ENCODE measurements around the gene OR51E1. TPM values are rescaled to one million over a fixed set of nuclear protein-coding genes. Genes with fewer than 3 reads are reported as not detected.

The OR51E1 gene
- total and polyA plus RNA-seq, 2 donors, result 0.33 to 0.68 TPM

DNA sequence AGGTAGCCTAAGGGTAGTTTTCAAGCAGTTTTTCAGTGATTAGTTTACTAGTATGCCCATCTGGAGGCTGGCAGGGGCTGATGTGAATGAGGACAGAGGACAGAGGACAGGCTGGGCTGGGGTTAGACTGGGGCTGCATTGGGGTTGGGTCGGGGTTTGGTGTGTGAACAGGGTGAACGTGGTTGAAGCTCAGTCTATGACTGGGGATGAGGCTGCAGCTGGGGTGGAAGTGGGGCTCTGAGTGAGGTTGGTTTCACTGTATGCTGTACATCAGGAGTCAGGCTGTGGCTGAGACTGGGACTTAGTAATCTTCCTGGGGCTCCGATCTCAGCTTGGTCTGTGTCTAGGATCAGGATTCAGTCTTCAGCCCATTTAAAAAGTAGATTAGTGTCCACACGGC lies 451 bp downstream of the OR51E1 start:
- no peak for DNase-seq (ENCODE audit: low read depth in 6 of 9, low spot score in 9 of 9)
- H3K36me3 ChIP-seq (ENCODE audit: control insufficient read depth in 2 of 2, insufficient read depth in 2 of 2, low read length in 1 of 2), result no peaks in the 10 kb centered on the region
- H3K4me3 ChIP-seq (ENCODE audit: low read length in 2 of 2), result no peak overlapping the region
- no peak overlapping the region for H3K27ac ChIP-seq (ENCODE audit: low read depth in 1 of 2, low read length in 1 of 2)
- no peaks in the 10 kb centered on the region for H3K9me3 ChIP-seq (ENCODE audit: control insufficient read depth in 2 of 2, insufficient read depth in 1 of 2, low read length in 1 of 2)
- WGBS, result 78% methylated on average over 4 of the region's 4 CpGs
- no peaks in the 10 kb centered on the region for H3K4me1 ChIP-seq (ENCODE audit: control insufficient read depth in 2 of 2, insufficient read depth in 2 of 2, low read length in 2 of 2)
- no peaks in the 10 kb centered on the region for H3K27me3 ChIP-seq (ENCODE audit: control insufficient read depth in 2 of 2, insufficient read depth in 1 of 2, low read length in 1 of 2)

DNA sequence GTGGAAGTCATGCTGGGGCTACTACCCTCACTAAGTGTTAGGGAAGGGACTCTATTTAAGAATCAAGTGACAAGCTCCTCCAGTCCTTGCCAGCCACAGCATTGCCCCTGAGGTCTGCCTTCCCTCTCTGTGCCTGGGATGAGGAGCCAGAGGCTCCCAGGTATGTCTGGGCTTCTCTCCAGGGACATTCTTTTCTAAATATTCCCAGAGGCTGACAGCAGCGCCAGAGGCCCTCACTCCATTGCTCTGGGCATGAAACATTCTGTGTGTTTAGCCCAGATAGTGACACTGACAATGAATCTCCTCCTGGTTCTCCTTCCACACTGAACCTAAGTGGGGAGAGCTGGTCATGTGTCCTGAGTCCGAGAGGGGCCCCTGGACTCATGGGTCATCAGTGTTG lies 2.2 kb downstream of the OR51E1 start:
- H3K27ac ChIP-seq (ENCODE audit: low read depth in 1 of 2, low read length in 1 of 2), result no peak overlapping the region
- H3K4me3 ChIP-seq (ENCODE audit: low read length in 2 of 2), result no peak overlapping the region
- H3K36me3 ChIP-seq (ENCODE audit: control insufficient read depth in 2 of 2, insufficient read depth in 2 of 2, low read length in 1 of 2), result no peaks in the 10 kb centered on the region
- no peaks in the 10 kb centered on the region for H3K4me1 ChIP-seq (ENCODE audit: control insufficient read depth in 2 of 2, insufficient read depth in 2 of 2, low read length in 2 of 2)
- DNase-seq (ENCODE audit: low read depth in 6 of 9, low spot score in 9 of 9), result no peak
- H3K27me3 ChIP-seq (ENCODE audit: control insufficient read depth in 2 of 2, insufficient read depth in 1 of 2, low read length in 1 of 2), result no peaks in the 10 kb centered on the region
- H3K9me3 ChIP-seq (ENCODE audit: control insufficient read depth in 2 of 2, insufficient read depth in 1 of 2, low read length in 1 of 2), result no peaks in the 10 kb centered on the region
- 84% methylated on average over 2 of the region's 2 CpGs for WGBS

DNA sequence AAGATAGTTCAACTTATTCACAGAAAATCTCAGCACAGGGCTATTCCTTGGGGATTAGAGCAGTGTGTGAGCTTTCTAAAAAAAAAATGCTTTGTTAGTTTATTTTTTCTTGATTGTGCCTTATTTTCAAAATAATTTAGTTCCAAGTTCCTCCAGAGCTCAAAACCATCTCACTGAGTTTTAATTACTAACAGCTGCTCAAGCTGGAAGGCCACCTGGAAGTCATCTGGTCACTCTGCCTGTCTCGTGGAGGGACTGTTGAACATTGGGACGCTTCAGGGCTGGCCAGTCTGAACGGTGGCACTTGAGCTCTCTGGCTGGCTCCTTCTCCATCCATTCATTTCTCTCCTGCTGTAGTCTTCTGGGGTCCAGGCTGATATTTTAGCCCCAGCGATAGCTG lies 4.0 kb downstream of the OR51E1 start:
- Histone ChIP-seq H3K27ac (ENCODE audit: low read depth in 1 of 2, low read length in 1 of 2) (no peak overlapping the region), H3K36me3 (ENCODE audit: control insufficient read depth in 2 of 2, insufficient read depth in 2 of 2, low read length in 1 of 2) (no peaks in the 10 kb centered on the region), H3K4me1 (ENCODE audit: control insufficient read depth in 2 of 2, insufficient read depth in 2 of 2, low read length in 2 of 2) (no peaks in the 10 kb centered on the region), H3K4me3 (ENCODE audit: low read length in 2 of 2) (no peak overlapping the region), H3K9me3 (ENCODE audit: control insufficient read depth in 2 of 2, insufficient read depth in 1 of 2, low read length in 1 of 2) (no peaks in the 10 kb centered on the region), H3K27me3 (ENCODE audit: control insufficient read depth in 2 of 2, insufficient read depth in 1 of 2, low read length in 1 of 2) (no peaks in the 10 kb centered on the region)
- WGBS, result 94% methylated on average over 4 of the region's 4 CpGs
- no peak for DNase-seq (ENCODE audit: low read depth in 6 of 9, low spot score in 9 of 9)

DNA sequence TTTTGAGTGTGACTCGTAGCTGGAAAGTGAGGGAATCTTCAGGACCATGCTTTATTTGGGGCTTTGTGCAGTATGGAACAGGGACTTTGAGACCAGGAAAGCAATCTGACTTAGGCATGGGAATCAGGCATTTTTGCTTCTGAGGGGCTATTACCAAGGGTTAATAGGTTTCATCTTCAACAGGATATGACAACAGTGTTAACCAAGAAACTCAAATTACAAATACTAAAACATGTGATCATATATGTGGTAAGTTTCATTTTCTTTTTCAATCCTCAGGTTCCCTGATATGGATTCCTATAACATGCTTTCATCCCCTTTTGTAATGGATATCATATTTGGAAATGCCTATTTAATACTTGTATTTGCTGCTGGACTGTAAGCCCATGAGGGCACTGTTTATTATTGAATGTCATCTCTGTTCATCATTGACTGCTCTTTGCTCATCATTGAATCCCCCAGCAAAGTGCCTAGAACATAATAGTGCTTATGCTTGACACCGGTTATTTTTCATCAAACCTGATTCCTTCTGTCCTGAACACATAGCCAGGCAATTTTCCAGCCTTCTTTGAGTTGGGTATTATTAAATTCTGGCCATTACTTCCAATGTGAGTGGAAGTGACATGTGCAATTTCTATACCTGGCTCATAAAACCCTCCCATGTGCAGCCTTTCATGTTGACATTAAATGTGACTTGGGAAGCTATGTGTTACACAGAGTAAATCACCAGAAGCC lies 11.0 kb downstream of the OR51E1 start:
- no peaks in the 10 kb centered on the region for H3K9me3 ChIP-seq (ENCODE audit: control insufficient read depth in 2 of 2, insufficient read depth in 1 of 2, low read length in 1 of 2)
- DNase-seq (ENCODE audit: low read depth in 6 of 9, low spot score in 9 of 9), result no peak

DNA sequence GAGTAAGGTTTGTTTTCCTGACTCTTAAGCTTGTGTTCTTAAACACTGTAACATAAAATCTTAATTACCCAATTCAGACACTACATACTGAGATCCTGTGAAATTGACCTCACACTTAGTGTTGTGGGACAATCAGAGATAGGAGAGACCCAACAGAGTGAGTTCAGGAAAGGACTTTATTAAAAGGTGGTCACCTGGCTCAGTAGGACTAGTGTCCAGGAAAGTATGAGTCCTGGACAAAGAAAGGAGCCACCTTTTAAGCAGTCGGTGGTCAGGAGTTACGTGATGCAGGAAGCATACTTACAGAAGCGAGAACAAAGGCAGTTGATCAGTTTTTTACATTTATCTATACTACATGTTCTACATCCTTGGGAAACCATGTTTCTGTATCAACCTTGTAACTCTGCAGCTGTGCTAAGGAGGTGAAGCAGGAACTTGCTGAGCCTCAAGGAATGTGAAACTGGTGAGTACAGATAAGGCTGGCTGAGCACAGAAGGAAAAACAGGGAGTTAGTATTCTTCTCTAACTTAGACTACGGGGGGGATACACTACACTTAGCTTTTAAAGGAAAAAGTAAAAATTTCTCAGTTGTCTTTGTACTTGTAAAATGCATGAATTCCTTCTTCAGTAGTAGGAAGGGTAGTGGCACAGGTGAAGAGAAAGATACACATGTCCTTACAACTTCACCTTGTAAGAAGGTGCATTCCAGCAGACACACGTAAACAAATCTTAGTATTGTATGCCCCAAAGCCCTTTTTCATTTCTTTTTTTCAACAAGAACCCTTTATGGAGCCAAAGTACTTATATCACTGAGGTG lies 15.1 kb downstream of the OR51E1 start:
- H3K9me3 ChIP-seq (ENCODE audit: control insufficient read depth in 2 of 2, insufficient read depth in 1 of 2, low read length in 1 of 2), result no peaks in the 10 kb centered on the region
- DNase-seq (ENCODE audit: low read depth in 6 of 9, low spot score in 9 of 9), result no peak
- no peaks in the 10 kb centered on the region for H3K36me3 ChIP-seq (ENCODE audit: control insufficient read depth in 2 of 2, insufficient read depth in 2 of 2, low read length in 1 of 2)
- H3K27ac ChIP-seq (ENCODE audit: low read depth in 1 of 2, low read length in 1 of 2), result no peak overlapping the region
- no peaks in the 10 kb centered on the region for H3K4me1 ChIP-seq (ENCODE audit: control insufficient read depth in 2 of 2, insufficient read depth in 2 of 2, low read length in 2 of 2)
- WGBS, result 46% methylated on average over 5 of the region's 5 CpGs
- H3K4me3 ChIP-seq (ENCODE audit: low read length in 2 of 2), result no peak overlapping the region
- H3K27me3 ChIP-seq (ENCODE audit: control insufficient read depth in 2 of 2, insufficient read depth in 1 of 2, low read length in 1 of 2), result no peaks in the 10 kb centered on the region

More for the DNA sequence above, 11.0 kb downstream of the OR51E1 start:
- H3K27ac ChIP-seq (ENCODE audit: low read depth in 1 of 2, low read length in 1 of 2), result no peak overlapping the region
- H3K27me3 ChIP-seq (ENCODE audit: control insufficient read depth in 2 of 2, insufficient read depth in 1 of 2, low read length in 1 of 2), result no peaks in the 10 kb centered on the region
- H3K4me1 ChIP-seq (ENCODE audit: control insufficient read depth in 2 of 2, insufficient read depth in 2 of 2, low read length in 2 of 2), result no peaks in the 10 kb centered on the region
- 73% methylated on average over 2 of the region's 2 CpGs for WGBS
- no peaks in the 10 kb centered on the region for H3K36me3 ChIP-seq (ENCODE audit: control insufficient read depth in 2 of 2, insufficient read depth in 2 of 2, low read length in 1 of 2)
- H3K4me3 ChIP-seq (ENCODE audit: low read length in 2 of 2), result no peak overlapping the region

DNA sequence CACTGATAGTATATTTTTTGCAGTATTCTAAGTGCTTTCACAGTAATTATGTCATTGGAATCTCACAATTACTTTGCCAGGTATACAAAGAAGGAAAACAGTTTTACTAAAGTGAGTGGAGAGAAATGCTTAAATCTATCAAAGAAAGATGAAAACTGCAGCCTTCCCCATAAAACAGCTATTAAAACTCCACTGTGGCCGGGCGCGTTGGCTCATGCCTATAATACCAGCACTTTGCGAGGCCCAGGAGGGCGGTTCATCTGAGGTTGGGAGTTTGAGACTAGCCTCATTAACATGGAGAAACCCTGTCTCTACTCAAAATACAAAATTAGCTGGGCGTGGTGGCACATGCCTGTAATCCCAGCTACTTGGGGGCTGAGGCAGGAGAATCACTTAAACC lies 19.1 kb downstream of the OR51E1 start:
- Histone ChIP-seq H3K36me3 (ENCODE audit: control insufficient read depth in 2 of 2, insufficient read depth in 2 of 2, low read length in 1 of 2) (no peaks in the 10 kb centered on the region), H3K9me3 (ENCODE audit: control insufficient read depth in 2 of 2, insufficient read depth in 1 of 2, low read length in 1 of 2) (no peaks in the 10 kb centered on the region), H3K27me3 (ENCODE audit: control insufficient read depth in 2 of 2, insufficient read depth in 1 of 2, low read length in 1 of 2) (no peaks in the 10 kb centered on the region), H3K27ac (ENCODE audit: low read depth in 1 of 2, low read length in 1 of 2) (no peak overlapping the region), H3K4me1 (ENCODE audit: control insufficient read depth in 2 of 2, insufficient read depth in 2 of 2, low read length in 2 of 2) (no peaks in the 10 kb centered on the region), H3K4me3 (ENCODE audit: low read length in 2 of 2) (no peak overlapping the region)
- WGBS, result 95% methylated on average over 6 of the region's 6 CpGs
- DNase-seq (ENCODE audit: low read depth in 6 of 9, low spot score in 9 of 9), result no peak

DNA sequence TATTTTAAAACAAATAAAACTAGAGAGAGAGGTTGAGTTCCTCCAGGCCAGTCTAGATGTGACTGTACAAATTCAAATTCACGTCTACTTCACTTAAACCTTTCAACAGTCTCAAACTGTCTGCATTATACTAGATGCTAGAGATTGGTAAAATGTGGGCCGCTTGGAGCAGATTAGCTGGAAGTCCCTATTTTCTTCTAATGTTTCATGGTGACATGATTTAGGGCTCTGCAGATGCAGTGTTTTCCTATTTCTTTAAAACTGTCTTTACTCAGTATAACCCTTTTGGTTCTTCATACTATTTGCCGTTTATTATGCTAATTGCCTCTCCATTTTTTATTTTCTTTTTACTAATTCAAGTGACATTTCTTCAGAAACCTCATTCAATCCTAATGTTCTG lies 20.4 kb downstream of the OR51E1 start:
- Histone ChIP-seq H3K4me1 (ENCODE audit: control insufficient read depth in 2 of 2, insufficient read depth in 2 of 2, low read length in 2 of 2) (no peaks in the 10 kb centered on the region), H3K27me3 (ENCODE audit: control insufficient read depth in 2 of 2, insufficient read depth in 1 of 2, low read length in 1 of 2) (no peaks in the 10 kb centered on the region), H3K4me3 (ENCODE audit: low read length in 2 of 2) (no peak overlapping the region), H3K36me3 (ENCODE audit: control insufficient read depth in 2 of 2, insufficient read depth in 2 of 2, low read length in 1 of 2) (no peaks in the 10 kb centered on the region), H3K9me3 (ENCODE audit: control insufficient read depth in 2 of 2, insufficient read depth in 1 of 2, low read length in 1 of 2) (no peaks in the 10 kb centered on the region), H3K27ac (ENCODE audit: low read depth in 1 of 2, low read length in 1 of 2) (no peak overlapping the region)
- DNase-seq (ENCODE audit: low read depth in 6 of 9, low spot score in 9 of 9), result no peak
- 96% methylated on average over 3 of the region's 3 CpGs for WGBS

DNA sequence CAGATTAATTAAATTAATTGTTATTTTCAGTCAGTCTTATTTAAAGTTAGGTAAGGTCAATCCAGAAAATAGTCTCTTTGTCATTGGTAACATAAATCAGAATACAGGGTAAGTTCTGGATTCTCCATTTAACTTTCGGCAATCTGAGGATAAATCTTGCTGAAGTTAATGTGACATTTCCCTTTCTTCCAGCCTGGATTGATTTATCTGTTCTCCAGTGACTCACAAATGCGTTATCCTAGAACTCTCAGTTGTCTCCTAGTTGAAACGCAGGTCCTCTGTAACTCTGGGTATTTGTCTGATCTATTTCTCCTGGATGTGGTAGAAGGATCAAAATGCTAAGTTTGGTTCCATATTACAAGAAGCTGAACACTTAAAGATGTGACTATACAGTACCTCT lies 21.0 kb downstream of the OR51E1 start:
- H3K36me3 ChIP-seq (ENCODE audit: control insufficient read depth in 2 of 2, insufficient read depth in 2 of 2, low read length in 1 of 2), result no peaks in the 10 kb centered on the region
- no peak for DNase-seq (ENCODE audit: low read depth in 6 of 9, low spot score in 9 of 9)
- H3K27me3 ChIP-seq (ENCODE audit: control insufficient read depth in 2 of 2, insufficient read depth in 1 of 2, low read length in 1 of 2), result no peaks in the 10 kb centered on the region
- H3K4me1 ChIP-seq (ENCODE audit: control insufficient read depth in 2 of 2, insufficient read depth in 2 of 2, low read length in 2 of 2), result no peaks in the 10 kb centered on the region
- H3K9me3 ChIP-seq (ENCODE audit: control insufficient read depth in 2 of 2, insufficient read depth in 1 of 2, low read length in 1 of 2), result no peaks in the 10 kb centered on the region
- H3K27ac ChIP-seq (ENCODE audit: low read depth in 1 of 2, low read length in 1 of 2), result no peak overlapping the region
- 93% methylated on average over 3 of the region's 3 CpGs for WGBS
- no peak overlapping the region for H3K4me3 ChIP-seq (ENCODE audit: low read length in 2 of 2)

DNA sequence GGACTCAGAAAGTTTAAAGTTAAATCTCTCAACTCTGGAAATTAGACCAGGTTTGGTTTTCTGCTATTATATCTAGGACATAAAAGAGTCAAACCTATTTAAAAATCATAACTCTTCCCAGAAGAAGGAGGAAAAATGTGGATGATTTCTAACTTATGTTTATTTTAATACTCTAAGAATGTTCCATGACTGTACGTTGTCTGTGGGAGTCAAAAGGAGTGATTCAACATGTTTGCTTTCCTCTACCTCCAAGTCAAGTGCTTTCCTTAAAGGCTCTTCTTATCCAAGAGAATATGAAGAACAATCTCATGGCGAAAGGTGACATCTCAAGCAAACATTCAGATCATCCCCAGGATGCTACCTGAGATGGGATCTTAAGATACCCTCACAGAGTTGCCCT lies 21.6 kb downstream of the OR51E1 start:
- Histone ChIP-seq H3K36me3 (ENCODE audit: control insufficient read depth in 2 of 2, insufficient read depth in 2 of 2, low read length in 1 of 2) (no peaks in the 10 kb centered on the region), H3K9me3 (ENCODE audit: control insufficient read depth in 2 of 2, insufficient read depth in 1 of 2, low read length in 1 of 2) (no peaks in the 10 kb centered on the region), H3K27ac (ENCODE audit: low read depth in 1 of 2, low read length in 1 of 2) (no peak overlapping the region), H3K27me3 (ENCODE audit: control insufficient read depth in 2 of 2, insufficient read depth in 1 of 2, low read length in 1 of 2) (no peaks in the 10 kb centered on the region), H3K4me3 (ENCODE audit: low read length in 2 of 2) (no peak overlapping the region), H3K4me1 (ENCODE audit: control insufficient read depth in 2 of 2, insufficient read depth in 2 of 2, low read length in 2 of 2) (no peaks in the 10 kb centered on the region)
- 96% methylated on average over 2 of the region's 2 CpGs for WGBS
- DNase-seq (ENCODE audit: low read depth in 6 of 9, low spot score in 9 of 9), result no peak
